ENCODE measurements around the gene PCSK4. TPM values are rescaled to one million over a fixed set of nuclear protein-coding genes. Genes with fewer than 3 reads are reported as not detected.

PCSK4 gene
- total and polyA plus RNA-seq, 9 of the 15 experiments (the other 6 are each of a cell fraction or from before 2014, with no cell fraction given) = 0.01 to 9.1 (median 2.1) TPM; not detected in 1

DNA sequence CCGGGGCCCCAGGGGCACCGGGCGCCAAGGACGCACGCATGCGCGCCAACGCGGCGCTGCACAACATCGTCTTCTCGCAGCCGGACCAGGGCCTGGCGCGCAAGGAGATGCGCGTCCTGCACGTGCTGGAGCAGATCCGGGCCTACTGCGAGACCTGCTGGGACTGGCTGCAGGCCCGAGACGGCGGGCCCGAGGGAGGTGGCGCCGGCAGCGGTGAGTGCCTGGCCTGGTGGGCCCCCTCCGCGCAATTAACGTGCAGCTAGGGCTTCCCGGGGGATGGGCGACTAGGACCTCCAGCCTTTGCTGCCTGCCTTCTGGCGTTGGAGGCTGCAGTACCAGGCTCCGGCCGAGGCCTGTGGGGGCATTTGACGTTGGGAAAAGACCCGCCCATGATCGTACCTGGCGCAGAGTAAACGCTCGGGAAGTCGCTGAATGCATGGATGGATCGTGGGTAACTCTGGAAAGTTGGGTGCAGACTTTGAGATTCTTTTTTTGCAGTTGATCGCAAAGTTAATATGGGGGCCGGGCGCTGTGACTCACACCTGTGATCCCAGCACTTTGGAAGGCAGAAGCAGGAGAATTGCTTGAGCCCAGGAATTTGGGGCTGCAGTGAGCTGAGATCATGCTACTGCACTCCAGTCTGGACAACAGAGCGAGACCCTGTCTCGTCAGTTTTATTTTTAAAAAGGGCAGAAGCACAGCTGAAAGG is 33.0 kb downstream of the PCSK4 start:
- ATAC-seq (no peak), FAIRE-seq (no peak), DNase-seq (ENCODE audit: extremely low read depth in 1 of 4, low spot score in 3 of 4) (no peak)
- Histone ChIP-seq H2AFZ (ENCODE audit: low read depth, low read length) (no peak overlapping the region), H3K4me2 (ENCODE audit: insufficient read depth, low read length) (no peak overlapping the region), H3K4me1 (replicated peaks in 1 of 2; ENCODE audit: control insufficient read depth in 2 of 2, insufficient read depth in 2 of 2, low read length in 2 of 2) (peaks cover 5 to 75% of the 10 kb centered on the region in 2 experiments; a peak in 4 of 5 replicates), H3K9me3 (replicated peaks; ENCODE audit: control insufficient read depth, insufficient read depth, low read depth, low read length) (no peaks in the 10 kb centered on the region), H3K27me3 (ENCODE audit: control insufficient read depth in 2 of 2, insufficient read depth in 2 of 2, low read length in 2 of 2) (no peaks in the 10 kb centered on the region), H3K36me3 (ENCODE audit: control insufficient read depth, insufficient read depth, low read length) (peaks cover 6% of the 10 kb centered on the region; the same call in 1 of the 3 replicates), H3K79me2 (ENCODE audit: control insufficient read depth, insufficient read depth, low read length) (no peaks in the 10 kb centered on the region), H3K27ac (ENCODE audit: extremely low read depth, low read depth, low read length) (no peak overlapping the region), H3K9me1 (ENCODE audit: control insufficient read depth, insufficient read depth, low read length) (peaks cover 7% of the 10 kb centered on the region), H3K4me3 (no peak overlapping the region), H3K9ac (ENCODE audit: insufficient read depth in 1 of 2, low read depth in 2 of 2, low read length in 2 of 2) (no peak overlapping the region), H4K20me1 (replicated peaks; ENCODE audit: control insufficient read depth, insufficient read depth, low read length) (peaks cover 25% of the 10 kb centered on the region)
- in situ Hi-C loops (cut with MboI) = loop anchor here (5.0 kb wide), 1 partner anchor 50 kb away; no protein-coding TSS in a partner anchor
- ChIA-PET POLR2A (interaction anchor here (0.5 to 1.5 kb wide), 4 partner anchors 17 to 438 kb away, joined by 3 to 4 read pairs (median 3); partner anchors contain the start of gene CIRBP), CTCF (ENCODE audit: low intra/inter-chr PET ratio) (no interaction called here)
- BruUV-seq (replicated peaks) = no TSS peak
- intact Hi-C loops (cut with micrococcal nuclease) = loop anchor here (5.0 kb wide), 1 partner anchor 55 kb away; the partner anchor contains the start of gene ADAMTSL5
- WGBS (ENCODE audit: insufficient coverage, low coverage, missing lambda C conversion rate) = 53% methylated on average over 26 of the region's 48 CpGs
- TF ChIP-seq CCNT2 (IDR thresholded peaks at IDR 0.05; ENCODE audit: borderline replicate concordance, extremely low read depth, insufficient read length, low read depth, low read length) = peak; percentile 44
- peak; percentile 69; the same call in 1 of the 2 replicates for TF ChIP-seq HNRNPL (IDR thresholded peaks at IDR 0.05; ENCODE audit: low read depth, low read length)
- TF ChIP-seq SMARCA4 (IDR thresholded peaks at IDR 0.05) = no peak
- TF ChIP-seq POLR2G (IDR thresholded peaks at IDR 0.05; ENCODE audit: low read depth, low read length) = peak; percentile 61
- TF ChIP-seq FIP1L1 (IDR thresholded peaks at IDR 0.05; ENCODE audit: low read depth, low read length, poor library complexity, severe bottlenecking) = peak; percentile 21
- TF ChIP-seq ZNF165 (CRISPR knock-in tag; IDR thresholded peaks at IDR 0.05; ENCODE audit: borderline replicate concordance) = no peak
- TF ChIP-seq, protein P1, sequence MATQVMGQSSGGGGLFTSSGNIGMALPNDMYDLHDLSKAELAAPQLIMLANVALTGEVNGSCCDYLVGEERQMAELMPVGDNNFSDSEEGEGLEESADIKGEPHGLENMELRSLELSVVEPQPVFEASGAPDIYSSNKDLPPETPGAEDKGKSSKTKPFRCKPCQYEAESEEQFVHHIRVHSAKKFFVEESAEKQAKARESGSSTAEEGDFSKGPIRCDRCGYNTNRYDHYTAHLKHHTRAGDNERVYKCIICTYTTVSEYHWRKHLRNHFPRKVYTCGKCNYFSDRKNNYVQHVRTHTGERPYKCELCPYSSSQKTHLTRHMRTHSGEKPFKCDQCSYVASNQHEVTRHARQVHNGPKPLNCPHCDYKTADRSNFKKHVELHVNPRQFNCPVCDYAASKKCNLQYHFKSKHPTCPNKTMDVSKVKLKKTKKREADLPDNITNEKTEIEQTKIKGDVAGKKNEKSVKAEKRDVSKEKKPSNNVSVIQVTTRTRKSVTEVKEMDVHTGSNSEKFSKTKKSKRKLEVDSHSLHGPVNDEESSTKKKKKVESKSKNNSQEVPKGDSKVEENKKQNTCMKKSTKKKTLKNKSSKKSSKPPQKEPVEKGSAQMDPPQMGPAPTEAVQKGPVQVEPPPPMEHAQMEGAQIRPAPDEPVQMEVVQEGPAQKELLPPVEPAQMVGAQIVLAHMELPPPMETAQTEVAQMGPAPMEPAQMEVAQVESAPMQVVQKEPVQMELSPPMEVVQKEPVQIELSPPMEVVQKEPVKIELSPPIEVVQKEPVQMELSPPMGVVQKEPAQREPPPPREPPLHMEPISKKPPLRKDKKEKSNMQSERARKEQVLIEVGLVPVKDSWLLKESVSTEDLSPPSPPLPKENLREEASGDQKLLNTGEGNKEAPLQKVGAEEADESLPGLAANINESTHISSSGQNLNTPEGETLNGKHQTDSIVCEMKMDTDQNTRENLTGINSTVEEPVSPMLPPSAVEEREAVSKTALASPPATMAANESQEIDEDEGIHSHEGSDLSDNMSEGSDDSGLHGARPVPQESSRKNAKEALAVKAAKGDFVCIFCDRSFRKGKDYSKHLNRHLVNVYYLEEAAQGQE (IDR thresholded peaks at IDR 0.05; ENCODE audit: borderline replicate concordance) = no peak
- TF ChIP-seq, protein P1 (CRISPR knock-in tag; IDR thresholded peaks at IDR 0.05; ENCODE audit: low read depth) = 0 out of 2 replicates have a peak, but pooled peaks have one; percentile 35
- TF ChIP-seq SUPT5H (IDR thresholded peaks at IDR 0.05) = 0 out of 2 replicates have a peak, but pooled peaks have one; percentile 13
- TF ChIP-seq, protein P2, sequence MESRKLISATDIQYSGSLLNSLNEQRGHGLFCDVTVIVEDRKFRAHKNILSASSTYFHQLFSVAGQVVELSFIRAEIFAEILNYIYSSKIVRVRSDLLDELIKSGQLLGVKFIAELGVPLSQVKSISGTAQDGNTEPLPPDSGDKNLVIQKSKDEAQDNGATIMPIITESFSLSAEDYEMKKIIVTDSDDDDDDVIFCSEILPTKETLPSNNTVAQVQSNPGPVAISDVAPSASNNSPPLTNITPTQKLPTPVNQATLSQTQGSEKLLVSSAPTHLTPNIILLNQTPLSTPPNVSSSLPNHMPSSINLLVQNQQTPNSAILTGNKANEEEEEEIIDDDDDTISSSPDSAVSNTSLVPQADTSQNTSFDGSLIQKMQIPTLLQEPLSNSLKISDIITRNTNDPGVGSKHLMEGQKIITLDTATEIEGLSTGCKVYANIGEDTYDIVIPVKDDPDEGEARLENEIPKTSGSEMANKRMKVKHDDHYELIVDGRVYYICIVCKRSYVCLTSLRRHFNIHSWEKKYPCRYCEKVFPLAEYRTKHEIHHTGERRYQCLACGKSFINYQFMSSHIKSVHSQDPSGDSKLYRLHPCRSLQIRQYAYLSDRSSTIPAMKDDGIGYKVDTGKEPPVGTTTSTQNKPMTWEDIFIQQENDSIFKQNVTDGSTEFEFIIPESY (CRISPR knock-in tag; IDR thresholded peaks at IDR 0.05) = peak; percentile 54; the same call in 1 of the 2 replicates
